HCT116 (cell line): ENCODE results near the gene CRADD. TPM values are rescaled to one million over a fixed set of nuclear protein-coding genes. Genes with fewer than 3 reads are reported as not detected.
"Not testable (repeated sequence)": the region's sequence is repeated elsewhere in the genome, so short reads cannot be mapped to it uniquely, and the experiment has no call there.

Source experiments
- ATAC-seq: fragments of 200-7000 bp; cut with Tn5 transposase; 2 replicates; pipeline ENCODE4 v1.9.1; 2020; ENCODE audit warnings: mild to moderate bottlenecking, moderate library complexity
- BruUV-seq: library from RNA; stranded (reverse); fragments of 400-500 nt; replicated peaks from 2 replicates; lab custom pipeline; 2021; lab: Mats Ljungman, UMichigan
- CTCF ChIA-PET: fragments of 300-600 bp; sonication (Branson Sonifier 250); formaldehyde crosslinking; loops from one replicate; lab custom pipeline; 2021; ENCODE audit warnings: antibody characterized with exemption; lab: Charles Lee
- POLR2A ChIA-PET: fragments of 300-600, 350-600 bp; sonication (Branson Sonifier 250); formaldehyde crosslinking; loops from one replicate; lab custom pipeline; 2021; ENCODE audit warnings: antibody characterized with exemption; lab: Charles Lee
- RAD21 ChIA-PET, 2 experiments: fragments of 300-600 bp; sonication (Branson Sonifier 250); formaldehyde crosslinking; loops; one replicate each; lab custom pipeline; 2023; ENCODE audit warnings: low total read pairs in 2 of 2; ENCODE audit not compliant: uncharacterized antibody in 2 of 2, unreplicated experiment in 2 of 2, low non-redundant PET in 1 of 2; lab: Charles Lee
- DNase-seq: peaks from one replicate; pipeline ENCODE4 v3.0.0-alpha.2; 2010; ENCODE audit warnings: low read depth, low spot score
- H2AFZ ChIP-seq: fragments of 200-600 bp; shearing (Covaris generic), sonication (generic); 2 replicates; pipeline ENCODE4 v1.6.1; 2017; ENCODE audit warnings: low read depth, mixed run types, mixed read lengths, antibody characterized with exemption, low read length; ENCODE audit not compliant: poor library complexity, severe bottlenecking
- H3K27ac ChIP-seq: 2 replicates; pipeline ENCODE4 v1.5.1; 2012; ENCODE audit warnings: low read depth, low read length
- H3K27me3 ChIP-seq: fragments of 200-600 bp; sonication (generic); 2 replicates; pipeline ENCODE4 v1.6.1; 2016; ENCODE audit warnings: mixed run types, low read length, mixed read lengths; ENCODE audit not compliant: insufficient read depth
- H3K36me3 ChIP-seq, 2 experiments: fragments of 200-500 bp in 1 of 2; fragments of 200-600 bp in 1 of 2; sonication (Bioruptor generic) in 1 of 2; sonication (generic) in 1 of 2; 2 replicates each; pipeline versions ENCODE4 v1.5.1 to v1.6.1; 2014 to 2016; ENCODE audit warnings: low read length in 2 of 2, inconsistent platforms in 1 of 2, mixed read lengths in 1 of 2, mixed run types in 1 of 2; ENCODE audit not compliant: insufficient read depth in 2 of 2, control insufficient read depth in 1 of 2
- H3K4me1 ChIP-seq, 2 experiments: fragments of 200-600 bp in 1 of 2; sonication (generic) in 1 of 2; 2 replicates each; pipeline versions ENCODE4 v1.5.1 to v1.6.1; 2012 to 2017; ENCODE audit warnings: low read length in 2 of 2, inconsistent platforms in 1 of 2, mild to moderate bottlenecking in 1 of 2, mixed read lengths in 1 of 2, mixed run types in 1 of 2, moderate library complexity in 1 of 2; ENCODE audit not compliant: insufficient read depth in 2 of 2, control insufficient read depth in 1 of 2
- H3K4me2 ChIP-seq: fragments of 200-600 bp; sonication (generic); 2 replicates; pipeline ENCODE4 v1.6.1; 2017; ENCODE audit warnings: mixed run types, low read length, mixed read lengths
- H3K4me3 ChIP-seq, 2 experiments: fragments of 200-600 bp in 1 of 2; sonication (generic) in 1 of 2; replicated peaks in 1 of 2; 2 replicates each; pipeline ENCODE4 v1.5.1; 2011 to 2016; ENCODE audit warnings: low read length in 2 of 2, control low read depth in 1 of 2, low read depth in 1 of 2, mild to moderate bottlenecking in 1 of 2, mixed read lengths in 1 of 2, mixed run types in 1 of 2
- H3K79me2 ChIP-seq: fragments of 200-600 bp; sonication (generic); 2 replicates; pipeline ENCODE4 v1.6.1; 2017; ENCODE audit warnings: mild to moderate bottlenecking, mixed run types, low read length, moderate library complexity, mixed read lengths; ENCODE audit not compliant: insufficient read depth
- H3K9ac ChIP-seq: fragments of 200-600 bp; sonication (generic); 2 replicates; pipeline ENCODE4 v1.6.1; 2016; ENCODE audit warnings: low read length, mixed read lengths
- H3K9me2 ChIP-seq: fragments of 200-600 bp; sonication (generic), shearing (Covaris generic); 2 replicates; pipeline ENCODE4 v1.6.1; 2017; ENCODE audit warnings: mixed run types, mild to moderate bottlenecking, moderate library complexity; ENCODE audit not compliant: insufficient read depth
- H3K9me3 ChIP-seq, 2 experiments: fragments of 200-500 bp in 1 of 2; fragments of 200-600 bp in 1 of 2; sonication (Bioruptor generic) in 1 of 2; sonication (generic) in 1 of 2; 2 replicates each; pipeline ENCODE4 v1.6.1; 2014 to 2017; ENCODE audit warnings: low read length in 2 of 2, mixed read lengths in 2 of 2, inconsistent platforms in 1 of 2, low read depth in 1 of 2, mild to moderate bottlenecking in 1 of 2, mixed run types in 1 of 2, moderate library complexity in 1 of 2; ENCODE audit not compliant: control insufficient read depth in 1 of 2, insufficient read depth in 1 of 2
- H4K20me1 ChIP-seq: fragments of 200-600 bp; sonication (generic), shearing (Covaris generic); 2 replicates; pipeline ENCODE4 v1.6.1; 2017; ENCODE audit warnings: mixed run types, mild to moderate bottlenecking, moderate library complexity; ENCODE audit not compliant: insufficient read depth
- EGR1 ChIP-seq: IDR thresholded peaks from 2 replicates; pipeline ENCODE4 v1.6.1; 2012; ENCODE audit warnings: low read depth
- POLR2AphosphoS5 ChIP-seq: IDR thresholded peaks from 2 replicates; pipeline ENCODE4 v1.6.1; 2011; ENCODE audit warnings: mild to moderate bottlenecking, low read depth, low read length, moderate library complexity
- ZNF274 ChIP-seq: fragments of 200-500 bp; sonication (Bioruptor generic); IDR thresholded peaks from 2 replicates; pipeline ENCODE4 v1.6.1; 2014; ENCODE audit warnings: mild to moderate bottlenecking, low read depth, low read length, inconsistent platforms
- intact Hi-C: fragments of 100-400 bp; cut with micrococcal nuclease; formaldehyde crosslinking; loops from 2 replicates; pipeline ENCODE4 v1.10.0; 2022
- total RNA-seq: library from RNA; stranded (reverse); gene quantifications from one replicate; pipeline ENCODE4 v1.2.1, GENCODE V29; 2021; ENCODE audit not compliant: unreplicated experiment

The CRADD gene
- total RNA-seq, 1 experiment from 2014 or later, result 12.2 TPM

DNA sequence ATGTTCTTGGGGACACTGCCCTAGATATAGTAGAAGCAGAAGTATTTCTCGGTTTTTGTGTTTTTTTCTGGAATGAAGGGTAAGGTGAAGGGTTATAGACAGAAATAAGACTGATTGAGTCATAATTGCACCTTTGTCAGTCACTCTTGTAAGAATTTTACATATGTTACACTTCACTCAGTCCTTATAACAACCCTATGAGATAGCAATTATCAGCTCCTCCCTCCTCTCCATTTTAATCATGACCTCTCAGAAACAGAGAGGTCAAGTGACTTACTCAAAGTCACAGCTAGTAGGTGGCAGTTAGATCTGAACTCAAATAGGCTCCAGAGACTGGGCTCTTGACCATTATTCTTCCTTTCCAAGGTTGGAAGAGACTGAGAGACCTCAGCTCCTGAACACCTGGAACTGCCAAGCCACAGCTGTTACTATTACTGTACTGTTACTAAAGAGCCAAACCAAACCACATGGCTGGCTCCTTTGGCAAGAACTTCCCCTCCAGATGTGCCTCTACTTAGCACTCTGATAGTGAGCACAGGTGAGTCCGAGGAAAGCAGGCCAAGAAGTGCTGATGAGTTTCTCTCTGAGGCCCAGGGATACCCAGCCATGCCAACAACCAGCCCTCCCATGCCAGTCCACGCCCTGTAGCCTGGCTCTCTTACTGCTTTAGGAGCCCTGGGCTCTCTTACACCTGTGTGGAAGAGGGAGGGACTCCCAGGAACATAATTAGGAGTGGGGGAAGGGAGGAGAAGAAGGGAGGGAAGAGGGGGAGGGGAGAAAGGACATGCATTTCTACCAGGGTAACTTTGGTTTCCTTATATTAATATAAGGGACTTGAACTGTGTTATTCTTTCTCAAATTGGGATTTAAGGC, 121.3 kb downstream of the CRADD start:
- Histone ChIP-seq H3K27ac (no peak overlapping the region), H3K4me3 (no peak overlapping the region), H4K20me1 (no peaks in the 10 kb centered on the region), H3K9me3 (no peaks in the 10 kb centered on the region), H3K9me2 (no peaks in the 10 kb centered on the region), H3K4me2 (no peak overlapping the region), H3K27me3 (no peaks in the 10 kb centered on the region), H2AFZ (no peak overlapping the region), H3K79me2 (no peaks in the 10 kb centered on the region), H3K36me3 (no peaks in the 10 kb centered on the region), H3K4me1 (peaks cover 0 to 28% of the 10 kb centered on the region in 2 experiments; a peak in 2 of 4 replicates), H3K9ac (no peak overlapping the region)
- intact Hi-C loops, result no loop called here
- RAD21 ChIA-PET, result no interaction called here
- BruUV-seq, result no TSS peak
- CTCF ChIA-PET, result no interaction called here
- DNase-seq (no peak), ATAC-seq (no peak)
- TF ChIP-seq EGR1 (no peak), ZNF274 (no peak), POLR2AphosphoS5 (no peak)
- POLR2A ChIA-PET, result no interaction called here

DNA sequence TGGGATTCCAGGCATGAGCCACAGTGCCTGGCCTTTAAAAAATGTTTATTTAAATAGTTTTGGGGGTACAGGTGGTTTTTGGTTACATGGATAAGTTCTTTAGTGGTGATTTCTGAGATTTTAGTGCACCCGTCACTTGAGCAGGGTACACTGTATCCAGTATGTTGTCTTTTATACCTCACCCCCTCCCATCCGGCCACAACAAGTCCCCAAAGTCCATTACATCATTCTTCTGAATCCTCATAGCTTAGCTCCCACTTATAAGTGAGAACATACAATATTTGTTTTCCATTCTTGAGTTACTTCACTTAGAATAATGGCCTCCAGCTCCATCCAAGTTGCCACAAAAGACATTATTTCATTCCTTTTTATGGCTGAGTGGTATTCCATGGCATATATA, 124.5 kb downstream of the CRADD start:
- intact Hi-C loops, RAD21 ChIA-PET, H4K20me1 ChIP-seq, H3K27ac ChIP-seq, BruUV-seq, H3K79me2 ChIP-seq, H3K4me2 ChIP-seq, H3K9me3 ChIP-seq, H3K27me3 ChIP-seq, H3K36me3 ChIP-seq, H3K4me3 ChIP-seq, H3K9ac ChIP-seq, H2AFZ ChIP-seq, DNase-seq, H3K9me2 ChIP-seq, ATAC-seq: not testable (repeated sequence)
- ChIA-PET POLR2A (interaction anchor here (1.4 kb wide), 1 partner anchor 17 kb away, joined by 3 read pairs; no protein-coding TSS in a partner anchor), CTCF (interaction anchor here (1.5 kb wide), 1 partner anchor 232 kb away, joined by 6 read pairs; no protein-coding TSS in a partner anchor)
- H3K4me1 ChIP-seq, result peaks cover 0 to 50% of the 10 kb centered on the region in 2 experiments; a peak in 2 of 4 replicates
